K562 treated with DMSO at 1 percent for 48 hours (cell line): ENCODE data around the gene NKX1-2. TPM values are rescaled to one million over a fixed set of nuclear protein-coding genes. Genes with fewer than 3 reads are reported as not detected.

Source experiments
- total RNA-seq: library from RNA; unstranded; fragments of 300-600 nt; gene quantifications from 2 replicates; pipeline ENCODE4 v1.2.3, GENCODE V29; 2022; ENCODE audit warnings: low replicate concordance; ENCODE audit errors: extremely low read depth

Gene NKX1-2
- not detected in 2 replicates for total RNA-seq

DNA sequence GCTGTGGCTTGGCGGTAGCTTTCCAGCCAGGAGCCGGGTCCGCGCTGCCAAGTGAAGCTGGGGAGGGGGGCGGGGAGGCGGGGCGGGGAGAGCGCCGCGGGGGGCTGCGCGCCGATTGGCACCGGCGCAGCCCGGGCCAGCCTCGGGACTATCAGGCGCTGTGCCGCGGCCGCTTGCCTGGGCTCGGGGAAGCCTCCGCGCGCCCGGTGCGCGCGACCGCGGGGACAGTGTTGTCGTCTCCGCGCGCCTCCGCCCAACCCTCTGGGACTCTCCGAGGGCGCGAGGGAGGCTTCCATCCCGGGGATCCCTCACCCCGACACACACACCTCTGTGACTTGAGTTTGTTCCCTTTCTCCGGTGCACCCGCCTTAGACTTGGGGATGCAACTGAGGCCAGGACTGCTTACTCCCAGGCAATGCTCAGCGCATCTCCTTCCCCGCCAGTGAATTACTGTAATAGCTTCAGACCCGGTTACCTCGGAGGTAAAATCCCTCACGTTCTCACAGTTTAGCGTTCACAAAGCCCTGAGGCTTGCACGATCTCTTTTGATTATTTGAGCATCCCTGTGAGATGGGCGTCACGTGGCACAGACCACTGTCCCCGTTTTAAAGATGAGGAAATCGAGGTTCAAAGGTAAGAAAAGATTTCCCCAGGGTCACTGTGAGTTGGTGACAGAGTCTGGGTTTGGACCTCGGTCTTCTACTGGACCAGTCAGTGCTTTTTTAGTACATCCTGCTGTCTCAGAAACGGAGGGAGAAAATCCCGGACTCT, at the start of gene NKX1-2:
Gene NKX1-2, minus strand, starts transcription at position 24 of the 771 bp plus-strand sequence. CDS start 92 bp downstream, outside the sequence.

DNA sequence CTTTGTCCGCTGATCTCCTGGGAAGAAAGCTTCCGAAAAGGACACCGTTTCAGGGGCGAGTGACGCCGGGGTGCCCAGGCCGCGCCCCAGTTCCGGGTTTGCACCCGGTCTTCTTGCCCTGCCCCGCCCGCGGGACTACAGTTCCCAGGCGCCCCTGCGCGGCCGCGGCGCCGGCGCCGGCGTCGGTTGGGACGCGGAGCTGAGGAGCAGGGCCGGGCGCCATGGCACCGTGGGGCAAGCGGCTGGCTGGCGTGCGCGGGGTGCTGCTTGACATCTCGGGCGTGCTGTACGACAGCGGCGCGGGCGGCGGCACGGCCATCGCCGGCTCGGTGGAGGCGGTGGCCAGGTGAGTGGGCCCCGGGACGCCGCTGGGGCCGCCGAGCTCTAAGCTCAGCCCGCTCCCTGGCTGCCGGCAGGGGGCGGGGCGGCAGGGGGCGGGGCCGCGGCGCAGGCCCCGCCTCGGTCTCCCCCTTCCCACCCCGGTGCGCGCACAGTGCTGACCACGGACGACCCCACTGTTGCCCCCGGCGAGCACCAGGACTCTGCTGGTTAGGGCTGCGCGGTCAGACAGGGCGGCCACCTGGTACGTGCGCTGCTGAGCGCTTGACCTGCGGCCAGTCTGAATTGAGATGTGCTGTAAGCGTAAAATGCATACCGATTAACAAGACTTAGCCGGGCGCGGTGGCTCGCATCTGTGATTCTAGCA, 12.0 kb upstream of the NKX1-2 start, which contains the start of gene LHPP:
Gene LHPP, plus strand, starts transcription at position 182 of the 706 bp plus-strand sequence. Its CDS starts 40 bp downstream, at position 222.

GRCh38 chr10:124418726-124419501, 30.9 kb downstream of the NKX1-2 start, which contains the start of gene OAT:
TSS of gene OAT (minus strand) at chr10:124418923. CDS start at chr10:124412171, 6,752 bp downstream.

Other genes with a start within 250 kb of the NKX1-2 start
- gene OAT, start 31.1 kb downstream of the NKX1-2 start, total RNA-seq = not detected in 2 replicates
- gene LHPP, start 11.8 kb upstream of the NKX1-2 start, total RNA-seq = not detected in 2 replicates